AG04450 (cell line): ENCODE results near the gene TFCP2L1. TPM values are rescaled to one million over a fixed set of nuclear protein-coding genes. Genes with fewer than 3 reads are reported as not detected.

Experiments used
- CTCF ChIA-PET: fragments of 300-600, 350-600 bp; formaldehyde crosslinking; extraction: SDS; loops from one replicate; lab custom pipeline; 2022; ENCODE audit warnings: antibody characterized with exemption, inconsistent platforms; lab: Charles Lee
- POLR2A ChIA-PET: fragments of 350-600 bp; formaldehyde crosslinking; extraction: SDS; loops from one replicate; lab custom pipeline; 2021; ENCODE audit warnings: antibody characterized with exemption, inconsistent platforms; lab: Yijun Ruan, JAX
- DNase-seq: peaks from one replicate; pipeline ENCODE4 v3.0.0-alpha.2; 2011; ENCODE audit warnings: low read depth, low spot score
- H3K27ac ChIP-seq: one replicate; pipeline ENCODE4 v1.5.1; 2012; ENCODE audit warnings: low read depth, low read length, control low read depth
- H3K27me3 ChIP-seq: one replicate; pipeline ENCODE4 v1.6.0; 2012; ENCODE audit warnings: low read length; ENCODE audit not compliant: control insufficient read depth, insufficient read depth
- H3K4me3 ChIP-seq: 2 replicates; pipeline ENCODE4 v1.5.1; 2011; ENCODE audit warnings: mild to moderate bottlenecking, low read depth, low read length, control low read depth
- H3K9me3 ChIP-seq: 2 replicates; pipeline ENCODE4 v1.5.1; 2012; ENCODE audit warnings: low read length; ENCODE audit not compliant: control insufficient read depth, insufficient read depth
- polyA plus RNA-seq: library from polyadenylated mRNA; depleted of rRNA; stranded (reverse); fragments of >200 nt; gene quantifications from 2 replicates; pipeline ENCODE4 v1.2.3, GENCODE V29; 2011; rRNA removed
- TF ChIP-seq, protein P1 (sequence below): IDR thresholded peaks from 2 replicates; pipeline ENCODE4 v1.5.1; 2011; ENCODE audit warnings: low read depth, low read length, control low read depth, inconsistent platforms

TFCP2L1 gene
- polyA plus RNA-seq, 1 experiment: not detected

GRCh38 chr2:121170577-121170976, 114.4 kb downstream of the TFCP2L1 start:
- DNase-seq: no peak
- TF ChIP-seq, protein P1, sequence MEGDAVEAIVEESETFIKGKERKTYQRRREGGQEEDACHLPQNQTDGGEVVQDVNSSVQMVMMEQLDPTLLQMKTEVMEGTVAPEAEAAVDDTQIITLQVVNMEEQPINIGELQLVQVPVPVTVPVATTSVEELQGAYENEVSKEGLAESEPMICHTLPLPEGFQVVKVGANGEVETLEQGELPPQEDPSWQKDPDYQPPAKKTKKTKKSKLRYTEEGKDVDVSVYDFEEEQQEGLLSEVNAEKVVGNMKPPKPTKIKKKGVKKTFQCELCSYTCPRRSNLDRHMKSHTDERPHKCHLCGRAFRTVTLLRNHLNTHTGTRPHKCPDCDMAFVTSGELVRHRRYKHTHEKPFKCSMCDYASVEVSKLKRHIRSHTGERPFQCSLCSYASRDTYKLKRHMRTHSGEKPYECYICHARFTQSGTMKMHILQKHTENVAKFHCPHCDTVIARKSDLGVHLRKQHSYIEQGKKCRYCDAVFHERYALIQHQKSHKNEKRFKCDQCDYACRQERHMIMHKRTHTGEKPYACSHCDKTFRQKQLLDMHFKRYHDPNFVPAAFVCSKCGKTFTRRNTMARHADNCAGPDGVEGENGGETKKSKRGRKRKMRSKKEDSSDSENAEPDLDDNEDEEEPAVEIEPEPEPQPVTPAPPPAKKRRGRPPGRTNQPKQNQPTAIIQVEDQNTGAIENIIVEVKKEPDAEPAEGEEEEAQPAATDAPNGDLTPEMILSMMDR: no peak
- ChIA-PET CTCF (interaction anchor here (0.7 kb wide), 1 partner anchor 1340 kb away, joined by 5 read pairs; no protein-coding TSS in a partner anchor), POLR2A (interaction anchor here (0.7 kb wide), 1 partner anchor 305 kb away, joined by 5 read pairs; no protein-coding TSS in a partner anchor)
- Histone ChIP-seq H3K27ac (no peak overlapping the region), H3K9me3 (peaks cover 3% of the 10 kb centered on the region; the same call in 1 of the 2 replicates), H3K27me3 (peaks cover 15% of the 10 kb centered on the region), H3K4me3 (no peak overlapping the region)

- TF ChIP-seq, protein P1: no peak
- ChIA-PET POLR2A (no interaction called here), CTCF (interaction anchor here (1.4 kb wide), 1 partner anchor 39 kb away, joined by 3 read pairs; no protein-coding TSS in a partner anchor)
- DNase-seq: no peak
- Histone ChIP-seq H3K27me3 (peaks cover 8% of the 10 kb centered on the region), H3K4me3 (no peak overlapping the region), H3K27ac (no peak overlapping the region), H3K9me3 (peaks cover 3% of the 10 kb centered on the region; the same call in 1 of the 2 replicates)
Measured at GRCh38 chr2:121167411-121167810, 117.6 kb downstream of the TFCP2L1 start.

Other genes starting within 250 kb of the TFCP2L1 start
- not detected in 2 replicates for gene RNU4ATAC, start 245.7 kb upstream of the TFCP2L1 start, polyA plus RNA-seq